ENCODE results near the gene CFAP45.

The CFAP45 gene

DNA sequence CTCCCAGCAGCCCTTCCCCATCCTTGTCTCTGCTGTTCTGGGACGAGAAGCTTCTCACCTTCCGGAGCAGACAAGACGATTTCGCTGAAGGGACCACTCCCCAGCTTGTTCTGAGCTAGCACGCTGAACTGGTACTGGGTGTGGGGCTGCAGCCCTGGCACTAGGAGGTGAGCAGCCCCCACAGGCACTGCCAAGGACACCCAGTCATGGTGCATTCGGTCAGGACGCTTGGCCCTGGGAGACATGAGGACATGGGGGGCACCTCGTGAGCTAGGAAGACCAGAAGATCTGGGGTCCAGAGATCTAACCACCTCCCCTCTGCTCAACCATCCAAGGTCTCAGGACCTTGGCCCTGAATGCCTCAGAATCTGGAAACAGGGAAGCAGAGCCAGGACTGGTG lies 30.7 kb upstream of the CFAP45 start:
- no peak for TF ChIP-seq EZH2phosphoT487 (IDR thresholded peaks at IDR 0.05; ENCODE audit: borderline replicate concordance, low read length)
- TF ChIP-seq, protein P1, sequence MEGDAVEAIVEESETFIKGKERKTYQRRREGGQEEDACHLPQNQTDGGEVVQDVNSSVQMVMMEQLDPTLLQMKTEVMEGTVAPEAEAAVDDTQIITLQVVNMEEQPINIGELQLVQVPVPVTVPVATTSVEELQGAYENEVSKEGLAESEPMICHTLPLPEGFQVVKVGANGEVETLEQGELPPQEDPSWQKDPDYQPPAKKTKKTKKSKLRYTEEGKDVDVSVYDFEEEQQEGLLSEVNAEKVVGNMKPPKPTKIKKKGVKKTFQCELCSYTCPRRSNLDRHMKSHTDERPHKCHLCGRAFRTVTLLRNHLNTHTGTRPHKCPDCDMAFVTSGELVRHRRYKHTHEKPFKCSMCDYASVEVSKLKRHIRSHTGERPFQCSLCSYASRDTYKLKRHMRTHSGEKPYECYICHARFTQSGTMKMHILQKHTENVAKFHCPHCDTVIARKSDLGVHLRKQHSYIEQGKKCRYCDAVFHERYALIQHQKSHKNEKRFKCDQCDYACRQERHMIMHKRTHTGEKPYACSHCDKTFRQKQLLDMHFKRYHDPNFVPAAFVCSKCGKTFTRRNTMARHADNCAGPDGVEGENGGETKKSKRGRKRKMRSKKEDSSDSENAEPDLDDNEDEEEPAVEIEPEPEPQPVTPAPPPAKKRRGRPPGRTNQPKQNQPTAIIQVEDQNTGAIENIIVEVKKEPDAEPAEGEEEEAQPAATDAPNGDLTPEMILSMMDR (IDR thresholded peaks at IDR 0.05; ENCODE audit: low read depth, low read length, poor library complexity, severe bottlenecking), result no peak
- Histone ChIP-seq H4K20me1 (ENCODE audit: control insufficient read depth, insufficient read depth, low read depth, low read length) (no peaks in the 10 kb centered on the region), H3K4me2 (ENCODE audit: low read length) (no peak overlapping the region), H3K36me3 (ENCODE audit: control insufficient read depth, low read length) (no peaks in the 10 kb centered on the region), H3K79me2 (ENCODE audit: control insufficient read depth, low read length) (peaks cover 6% of the 10 kb centered on the region), H3K9me2 (replicated peaks; ENCODE audit: control insufficient read depth, low read length) (no peaks in the 10 kb centered on the region), H3K27ac (ENCODE audit: low read depth, low read length) (no peak overlapping the region), H3K4me3 (ENCODE audit: low read length) (no peak overlapping the region), H3F3A (ENCODE audit: control insufficient read depth, insufficient read depth) (no peaks in the 10 kb centered on the region; the same call in 1 of the 2 replicates), H3K4me1 (ENCODE audit: control insufficient read depth, low read length) (peaks cover 9% of the 10 kb centered on the region), H3K9me3 (ENCODE audit: control insufficient read depth, insufficient read depth, low read length) (no peaks in the 10 kb centered on the region), H3K27me3 (ENCODE audit: control insufficient read depth, low read length) (peaks cover 5% of the 10 kb centered on the region; the same call in 1 of the 2 replicates)

DNA sequence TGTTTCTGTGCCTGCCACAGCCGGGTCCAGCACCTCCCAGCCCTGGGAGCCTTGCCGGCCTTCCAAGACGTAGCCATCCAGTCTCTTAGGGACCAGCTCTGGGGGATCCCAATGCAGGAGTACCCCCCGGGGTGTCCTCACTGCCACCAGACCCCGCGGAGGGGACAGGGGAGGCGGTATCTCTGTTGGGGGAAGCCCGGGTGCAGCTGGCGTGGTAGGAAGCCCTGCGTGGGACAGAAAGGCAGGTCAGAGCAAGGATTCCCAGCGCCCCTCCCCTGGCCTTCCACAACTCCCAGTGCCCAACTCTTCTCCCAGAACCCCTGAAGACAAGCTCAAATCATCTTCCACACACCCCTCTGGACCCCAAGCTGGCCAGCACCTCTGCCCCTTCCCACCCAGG lies 30.3 kb upstream of the CFAP45 start:
- H3K27ac ChIP-seq (ENCODE audit: low read depth, low read length), result no peak overlapping the region
- H3K27me3 ChIP-seq (ENCODE audit: control insufficient read depth, low read length), result peaks cover 4% of the 10 kb centered on the region; the same call in 1 of the 2 replicates
- H4K20me1 ChIP-seq (ENCODE audit: control insufficient read depth, insufficient read depth, low read depth, low read length), result no peaks in the 10 kb centered on the region
- H3K4me3 ChIP-seq (ENCODE audit: low read length), result no peak overlapping the region
- H3K36me3 ChIP-seq (ENCODE audit: control insufficient read depth, low read length), result 0 out of 2 replicates have a peak, but pooled peaks cover under 1% of the 10 kb centered on the region
- no peaks in the 10 kb centered on the region for H3K9me3 ChIP-seq (ENCODE audit: control insufficient read depth, insufficient read depth, low read length)
- H3K9me2 ChIP-seq (replicated peaks; ENCODE audit: control insufficient read depth, low read length), result no peaks in the 10 kb centered on the region
- no peaks in the 10 kb centered on the region; the same call in 1 of the 2 replicates for H3F3A ChIP-seq (ENCODE audit: control insufficient read depth, insufficient read depth)
- H3K4me2 ChIP-seq (ENCODE audit: low read length), result no peak overlapping the region
- peaks cover 10% of the 10 kb centered on the region for H3K4me1 ChIP-seq (ENCODE audit: control insufficient read depth, low read length)
- H3K79me2 ChIP-seq (ENCODE audit: control insufficient read depth, low read length), result peaks cover 10% of the 10 kb centered on the region
- TF ChIP-seq EZH2phosphoT487 (IDR thresholded peaks at IDR 0.05; ENCODE audit: borderline replicate concordance, low read length), result no peak
- TF ChIP-seq, protein P1 (IDR thresholded peaks at IDR 0.05; ENCODE audit: low read depth, low read length, poor library complexity, severe bottlenecking), result no peak

DNA sequence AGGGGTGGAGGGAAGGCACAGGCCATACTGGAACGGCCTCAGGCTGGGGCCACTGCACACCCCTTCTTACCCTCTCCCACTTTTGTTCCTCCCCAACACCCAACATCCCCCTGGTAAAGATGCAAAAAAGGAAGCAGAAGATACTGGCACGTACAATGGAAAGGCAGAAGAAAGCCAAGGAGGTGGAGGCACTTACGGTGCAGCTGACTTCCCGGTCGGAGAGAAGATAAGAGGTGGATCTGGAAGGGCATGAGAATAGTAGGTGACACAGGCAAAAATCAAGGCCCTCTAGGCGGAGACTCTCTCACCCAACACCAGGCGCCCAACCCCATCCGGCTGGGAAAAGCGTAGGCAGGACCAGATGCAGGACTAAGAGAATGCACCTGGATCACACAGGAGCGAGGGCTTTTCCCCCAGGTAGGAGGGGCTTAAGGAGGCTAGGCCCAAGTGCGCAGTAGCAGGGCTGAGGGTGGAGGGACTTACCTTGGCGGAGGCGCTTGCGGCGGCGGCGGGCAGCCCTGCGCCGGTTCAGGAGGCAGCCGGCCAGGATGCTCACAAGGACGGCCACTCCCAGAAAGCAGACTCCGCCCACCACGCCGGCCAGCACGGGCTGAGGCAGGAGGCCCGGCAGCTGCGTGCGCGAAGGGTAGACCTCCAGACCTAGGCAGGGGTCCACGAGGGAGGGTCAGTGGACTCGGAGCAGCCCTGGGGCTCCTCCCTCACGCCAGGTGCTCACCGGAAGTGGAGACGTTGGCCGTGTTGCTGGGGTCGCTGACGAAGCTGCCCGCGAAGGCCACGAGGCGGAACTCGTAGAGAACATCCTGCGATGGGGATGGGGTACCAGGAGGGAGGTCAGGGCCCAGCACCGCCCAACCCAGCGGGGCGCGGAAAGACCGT lies 29.4 kb upstream of the CFAP45 start:
- Histone ChIP-seq H3F3A (ENCODE audit: control insufficient read depth, insufficient read depth) (no peaks in the 10 kb centered on the region; the same call in 1 of the 2 replicates), H3K4me2 (ENCODE audit: low read length) (no peak overlapping the region), H3K27ac (ENCODE audit: low read depth, low read length) (no peak overlapping the region), H3K9me2 (replicated peaks; ENCODE audit: control insufficient read depth, low read length) (no peaks in the 10 kb centered on the region), H3K4me3 (ENCODE audit: low read length) (no peak overlapping the region), H4K20me1 (ENCODE audit: control insufficient read depth, insufficient read depth, low read depth, low read length) (no peaks in the 10 kb centered on the region), H3K79me2 (ENCODE audit: control insufficient read depth, low read length) (peaks cover 18% of the 10 kb centered on the region), H3K36me3 (ENCODE audit: control insufficient read depth, low read length) (peaks cover 8% of the 10 kb centered on the region), H3K27me3 (ENCODE audit: control insufficient read depth, low read length) (no peaks in the 10 kb centered on the region), H3K9me3 (ENCODE audit: control insufficient read depth, insufficient read depth, low read length) (no peaks in the 10 kb centered on the region), H3K4me1 (ENCODE audit: control insufficient read depth, low read length) (peaks cover 10% of the 10 kb centered on the region)
- TF ChIP-seq EZH2phosphoT487 (IDR thresholded peaks at IDR 0.05; ENCODE audit: borderline replicate concordance, low read length), result no peak
- TF ChIP-seq, protein P1 (IDR thresholded peaks at IDR 0.05; ENCODE audit: low read depth, low read length, poor library complexity, severe bottlenecking), result no peak

Measured in DOHH2 (cell line).